Cardiac muscle cell (in vitro differentiated cells and primary cell): ENCODE measurements around the gene APOBEC3H. TPM values are rescaled to one million over a fixed set of nuclear protein-coding genes. Genes with fewer than 3 reads are reported as not detected.
A peak's percentile ranks its signal among the peaks of the same experiment; 100 is the strongest.

ENCODE experiments used
- DNase-seq, 2 donors: peaks; one replicate each; pipeline versions ENCODE4 v3.0.0 to v3.0.0-alpha.2; 2010 to 2017; ENCODE audit warnings: low read depth in 1 of 2, low spot score in 1 of 2
- H3K27ac ChIP-seq: fragments of 200-600 bp; sonication (generic); 2 replicates; pipeline ENCODE4 v1.5.1; 2016
- H3K27me3 ChIP-seq: fragments of 200-600 bp; sonication (generic); 2 replicates; pipeline ENCODE4 v1.6.0; 2016; ENCODE audit warnings: control low read depth
- H3K36me3 ChIP-seq: fragments of 200-600 bp; sonication (generic); 2 replicates; pipeline ENCODE4 v1.5.1; 2016; ENCODE audit warnings: control low read depth
- H3K4me1 ChIP-seq: fragments of 200-600 bp; sonication (generic); 2 replicates; pipeline ENCODE4 v1.8.1; 2017; ENCODE audit warnings: low read depth, mild to moderate bottlenecking, mixed run types
- H3K4me3 ChIP-seq: fragments of 200-600 bp; sonication (generic); 2 replicates; pipeline ENCODE4 v1.5.1; 2016; ENCODE audit warnings: mild to moderate bottlenecking
- H3K9me3 ChIP-seq: fragments of 200-600 bp; sonication (generic); 2 replicates; pipeline ENCODE4 v1.5.1; 2017; ENCODE audit warnings: low read depth, mild to moderate bottlenecking, control low read depth
- polyA plus RNA-seq: library from polyadenylated mRNA; unstranded; fragments of >200 nt; fragmentation: Nextera tagmentation; extraction: Ambion mirVana; gene quantifications from 2 replicates; pipeline ENCODE4 v1.2.1, GENCODE V29; 2016
- total RNA-seq: library from RNA; depleted of rRNA; stranded (reverse); fragments of >200 nt; gene quantifications from 2 replicates; pipeline ENCODE4 v1.2.3, GENCODE V29; 2016
- TF ChIP-seq, protein P1 (sequence below): IDR thresholded peaks from 2 replicates; pipeline ENCODE4 v1.5.1; 2012; ENCODE audit warnings: low read depth, mild to moderate bottlenecking, low read length

Gene APOBEC3H
- total and polyA plus RNA-seq, 2 experiments from 2014 or later: 0.57 to 0.97 TPM

GRCh38 chr22:39095971-39096370 is 1.1 kb upstream of the APOBEC3H start:
- no peak for DNase-seq
- Histone ChIP-seq H3K27ac (no peak overlapping the region), H3K4me3 (no peak overlapping the region), H3K4me1 (peaks cover 11% of the 10 kb centered on the region), H3K9me3 (no peaks in the 10 kb centered on the region), H3K36me3 (no peaks in the 10 kb centered on the region), H3K27me3 (no peaks in the 10 kb centered on the region)
- TF ChIP-seq, protein P1, sequence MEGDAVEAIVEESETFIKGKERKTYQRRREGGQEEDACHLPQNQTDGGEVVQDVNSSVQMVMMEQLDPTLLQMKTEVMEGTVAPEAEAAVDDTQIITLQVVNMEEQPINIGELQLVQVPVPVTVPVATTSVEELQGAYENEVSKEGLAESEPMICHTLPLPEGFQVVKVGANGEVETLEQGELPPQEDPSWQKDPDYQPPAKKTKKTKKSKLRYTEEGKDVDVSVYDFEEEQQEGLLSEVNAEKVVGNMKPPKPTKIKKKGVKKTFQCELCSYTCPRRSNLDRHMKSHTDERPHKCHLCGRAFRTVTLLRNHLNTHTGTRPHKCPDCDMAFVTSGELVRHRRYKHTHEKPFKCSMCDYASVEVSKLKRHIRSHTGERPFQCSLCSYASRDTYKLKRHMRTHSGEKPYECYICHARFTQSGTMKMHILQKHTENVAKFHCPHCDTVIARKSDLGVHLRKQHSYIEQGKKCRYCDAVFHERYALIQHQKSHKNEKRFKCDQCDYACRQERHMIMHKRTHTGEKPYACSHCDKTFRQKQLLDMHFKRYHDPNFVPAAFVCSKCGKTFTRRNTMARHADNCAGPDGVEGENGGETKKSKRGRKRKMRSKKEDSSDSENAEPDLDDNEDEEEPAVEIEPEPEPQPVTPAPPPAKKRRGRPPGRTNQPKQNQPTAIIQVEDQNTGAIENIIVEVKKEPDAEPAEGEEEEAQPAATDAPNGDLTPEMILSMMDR: no peak

GRCh38 chr22:39098026-39098425 is 982 bp downstream of the APOBEC3H start:
- TF ChIP-seq, protein P1: no peak
- no peaks in the 10 kb centered on the region for H3K27me3 ChIP-seq

GRCh38 chr22:39098576-39098975 is 1.5 kb downstream of the APOBEC3H start:
- Histone ChIP-seq H3K4me1 (peaks cover 7% of the 10 kb centered on the region), H3K36me3 (no peaks in the 10 kb centered on the region), H3K4me3 (no peak overlapping the region), H3K9me3 (no peaks in the 10 kb centered on the region), H3K27me3 (no peaks in the 10 kb centered on the region), H3K27ac (peak overlapping the region; percentile 36)
- DNase-seq: no peak
- TF ChIP-seq, protein P1: no peak

More at GRCh38 chr22:39098026-39098425, 982 bp downstream of the APOBEC3H start:
- H3K4me3 ChIP-seq: no peak overlapping the region
- no peaks in the 10 kb centered on the region for H3K36me3 ChIP-seq
- peak in 1 of 2 donors; percentile 62 for DNase-seq
- H3K27ac ChIP-seq: peak overlapping the region; percentile 36
- H3K4me1 ChIP-seq: peaks cover 7% of the 10 kb centered on the region
- H3K9me3 ChIP-seq: no peaks in the 10 kb centered on the region

DNA sequence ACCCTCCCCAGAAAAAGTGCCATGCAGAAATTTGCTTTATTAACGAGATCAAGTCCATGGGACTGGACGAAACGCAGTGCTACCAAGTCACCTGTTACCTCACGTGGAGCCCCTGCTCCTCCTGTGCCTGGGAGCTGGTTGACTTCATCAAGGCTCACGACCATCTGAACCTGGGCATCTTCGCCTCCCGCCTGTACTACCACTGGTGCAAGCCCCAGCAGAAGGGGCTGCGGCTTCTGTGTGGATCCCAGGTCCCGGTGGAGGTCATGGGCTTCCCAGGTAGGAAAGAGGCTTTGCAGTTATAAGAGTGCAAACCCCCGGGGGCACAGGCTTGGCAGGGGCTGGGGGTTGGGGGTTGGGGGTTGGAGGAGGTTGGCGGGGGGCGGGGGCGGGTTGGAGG is 4.2 kb downstream of the APOBEC3H start:
- no peak for DNase-seq
- no peaks in the 10 kb centered on the region for H3K36me3 ChIP-seq
- no peak overlapping the region for H3K4me3 ChIP-seq
- H3K27me3 ChIP-seq: no peaks in the 10 kb centered on the region
- H3K4me1 ChIP-seq: peaks cover 7% of the 10 kb centered on the region
- TF ChIP-seq, protein P1: no peak
- H3K9me3 ChIP-seq: no peaks in the 10 kb centered on the region
- no peak overlapping the region for H3K27ac ChIP-seq

DNA sequence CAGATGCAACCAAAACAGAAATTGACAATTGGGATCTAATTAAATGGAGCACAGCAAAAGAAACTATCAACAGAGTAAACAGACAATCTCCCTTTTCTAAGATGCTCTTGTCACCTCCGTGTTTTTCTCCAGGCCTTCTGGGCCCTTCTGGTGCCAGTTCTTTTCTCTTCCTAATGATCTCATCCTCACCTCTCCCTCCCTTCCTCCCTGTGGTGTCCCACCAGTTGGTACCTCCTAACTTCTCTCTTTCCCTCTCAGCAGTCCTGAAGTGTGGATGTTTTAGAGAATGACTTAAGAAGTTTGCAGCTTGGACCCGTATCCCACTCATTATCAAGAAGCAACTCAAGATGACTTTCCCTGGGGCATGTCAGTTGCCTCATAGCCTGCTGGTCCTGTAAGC is 6.4 kb downstream of the APOBEC3H start:
- no peaks in the 10 kb centered on the region for H3K9me3 ChIP-seq
- TF ChIP-seq, protein P1: no peak
- no peaks in the 10 kb centered on the region for H3K36me3 ChIP-seq
- no peaks in the 10 kb centered on the region for H3K27me3 ChIP-seq
- H3K27ac ChIP-seq: no peak overlapping the region
- no peaks in the 10 kb centered on the region for H3K4me1 ChIP-seq
- no peak overlapping the region for H3K4me3 ChIP-seq
- no peak for DNase-seq

DNA sequence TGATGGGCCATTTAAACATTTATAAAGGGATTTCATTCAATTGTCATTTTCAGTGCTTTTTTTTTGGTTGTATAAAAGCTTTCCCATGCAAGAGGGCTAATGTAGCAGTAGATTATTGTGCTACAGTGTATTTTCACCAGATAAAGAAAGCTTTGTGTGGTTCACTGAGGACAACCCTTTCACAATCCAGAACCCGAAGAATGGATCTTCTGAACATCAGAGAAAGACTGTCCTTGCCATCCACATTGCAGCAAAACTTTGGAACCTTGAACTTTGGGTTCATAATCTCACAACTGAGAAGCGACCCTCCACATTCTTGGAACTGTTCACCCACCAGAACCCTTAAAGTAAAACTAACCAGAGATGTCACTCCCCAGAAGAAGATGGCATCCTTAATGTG is 9.3 kb downstream of the APOBEC3H start:
- TF ChIP-seq, protein P1: no peak
- DNase-seq: no peak
- Histone ChIP-seq H3K4me3 (no peak overlapping the region), H3K36me3 (no peaks in the 10 kb centered on the region), H3K27ac (no peak overlapping the region), H3K4me1 (peaks cover 5% of the 10 kb centered on the region), H3K9me3 (no peaks in the 10 kb centered on the region), H3K27me3 (no peaks in the 10 kb centered on the region)
